ENCODE data around the gene DACT3. TPM values are rescaled to one million over a fixed set of nuclear protein-coding genes. Genes with fewer than 3 reads are reported as not detected.

DACT3 gene
- total RNA-seq, 2 experiments from 2014 or later, result 0.15 to 0.20 TPM

DNA sequence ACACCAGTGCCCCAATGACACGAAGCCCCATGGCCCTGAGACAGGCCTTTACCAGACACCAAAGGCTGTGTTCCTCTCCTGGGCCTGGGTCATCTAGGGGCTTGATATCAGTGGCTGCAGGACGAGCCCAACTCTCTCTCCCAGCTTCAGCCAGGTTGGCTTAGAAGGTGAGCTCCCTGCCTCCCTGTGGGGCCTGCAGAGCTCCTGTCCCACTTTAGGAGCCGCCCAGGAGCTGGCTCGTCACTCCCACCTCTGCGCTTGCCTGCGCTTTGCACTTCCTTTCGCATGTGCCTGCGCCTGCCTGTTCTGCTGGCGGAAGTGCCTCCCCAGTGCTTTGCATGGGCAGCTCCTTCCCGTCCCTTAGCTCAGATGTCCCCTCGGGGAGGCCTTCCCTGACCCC is 55.0 kb downstream of the DACT3 start:
- DNase-seq, result peak; percentile 14
- peaks cover 64% of the 10 kb centered on the region for H3K4me1 Mint-ChIP-seq
- H3K36me3 Mint-ChIP-seq (ENCODE audit: low read depth), result peaks cover 77% of the 10 kb centered on the region
- no peak overlapping the region for H3K27ac Mint-ChIP-seq
- no peak overlapping the region for H3K4me3 Mint-ChIP-seq
- H3K9me3 Mint-ChIP-seq, result no peaks in the 10 kb centered on the region
- ChIA-PET POLR2A (interaction anchor here (1.2 to 1.3 kb wide), 2 partner anchors 11 to 83 kb away, joined by 3 read pairs; no protein-coding TSS in a partner anchor), CTCF (interaction anchor here (1.6 kb wide), 1 partner anchor 56 kb away, joined by 5 read pairs; no protein-coding TSS in a partner anchor)
- H3K27me3 Mint-ChIP-seq, result no peaks in the 10 kb centered on the region

DNA sequence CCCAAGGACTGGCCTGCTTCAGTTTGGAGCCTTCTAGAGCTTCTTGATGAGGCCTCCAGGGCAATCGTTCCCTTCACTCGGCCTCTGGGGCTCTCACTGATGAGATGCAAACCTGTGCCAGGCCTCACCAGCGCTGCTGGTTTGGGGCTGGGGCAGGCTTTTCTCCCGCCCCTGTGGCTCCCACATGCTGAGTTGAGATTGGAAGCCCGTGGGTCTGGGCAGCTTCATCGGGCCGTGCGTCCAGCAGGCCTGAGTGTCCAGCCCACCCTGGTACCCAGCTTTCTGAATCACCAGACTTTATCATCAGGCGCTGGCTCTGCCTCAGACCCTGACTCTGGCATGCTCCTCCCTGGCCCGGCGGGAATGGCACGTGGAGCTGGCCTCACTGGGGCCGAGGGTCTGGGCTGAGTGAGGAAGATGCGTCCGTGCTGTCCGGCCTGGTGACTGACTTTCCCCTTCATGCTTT is 55.6 kb downstream of the DACT3 start:
- Mint-ChIP-seq H3K4me1 (peaks cover 58% of the 10 kb centered on the region), H3K27ac (no peak overlapping the region), H3K27me3 (no peaks in the 10 kb centered on the region), H3K36me3 (ENCODE audit: low read depth) (peaks cover 74% of the 10 kb centered on the region), H3K9me3 (no peaks in the 10 kb centered on the region), H3K4me3 (no peak overlapping the region)
- peak; percentile 12 for DNase-seq
- ChIA-PET POLR2A (interaction anchor here (1.3 kb wide), 1 partner anchor 83 kb away, joined by 3 read pairs; no protein-coding TSS in a partner anchor), CTCF (interaction anchor here (1.6 kb wide), 1 partner anchor 57 kb away, joined by 5 read pairs; no protein-coding TSS in a partner anchor)

DNA sequence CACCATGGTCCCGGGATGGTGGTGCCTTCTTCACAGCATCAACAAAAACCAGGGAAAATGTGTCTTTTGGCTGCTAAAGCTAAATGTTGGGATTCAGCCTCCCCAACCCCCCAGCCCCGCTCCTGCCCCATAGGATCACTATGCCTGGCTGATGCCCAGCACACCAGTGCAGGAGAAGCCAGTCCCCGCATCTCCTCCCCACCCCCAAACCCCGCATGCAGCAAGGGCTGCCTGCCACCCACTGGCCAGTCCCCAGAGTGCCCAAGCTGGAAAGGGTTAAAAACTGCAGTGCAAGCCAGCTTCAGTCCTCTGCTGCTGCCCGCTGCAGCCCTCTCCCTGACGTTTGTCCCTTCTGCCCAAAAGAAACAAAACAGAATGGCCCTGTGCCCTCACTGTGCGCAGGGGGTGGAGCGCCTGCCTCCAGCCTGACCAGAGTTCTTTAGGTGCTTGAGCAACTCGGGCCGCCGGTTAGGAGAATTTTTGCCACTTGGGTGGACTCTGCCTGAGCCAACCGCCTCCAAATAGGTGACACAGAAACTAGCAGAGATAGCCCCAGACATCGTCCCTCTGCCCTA is 56.1 kb downstream of the DACT3 start:
- ChIA-PET POLR2A (interaction anchor here (1.3 kb wide), 1 partner anchor 82 kb away, joined by 3 read pairs; no protein-coding TSS in a partner anchor), CTCF (no interaction called here)
- no peak overlapping the region for H3K27ac Mint-ChIP-seq
- H3K4me1 Mint-ChIP-seq, result peaks cover 59% of the 10 kb centered on the region
- H3K4me3 Mint-ChIP-seq, result no peak overlapping the region
- H3K9me3 Mint-ChIP-seq, result peaks cover under 1% of the 10 kb centered on the region
- H3K27me3 Mint-ChIP-seq, result no peaks in the 10 kb centered on the region
- H3K36me3 Mint-ChIP-seq (ENCODE audit: low read depth), result peaks cover 71% of the 10 kb centered on the region
- peak; percentile 1 for DNase-seq

DNA sequence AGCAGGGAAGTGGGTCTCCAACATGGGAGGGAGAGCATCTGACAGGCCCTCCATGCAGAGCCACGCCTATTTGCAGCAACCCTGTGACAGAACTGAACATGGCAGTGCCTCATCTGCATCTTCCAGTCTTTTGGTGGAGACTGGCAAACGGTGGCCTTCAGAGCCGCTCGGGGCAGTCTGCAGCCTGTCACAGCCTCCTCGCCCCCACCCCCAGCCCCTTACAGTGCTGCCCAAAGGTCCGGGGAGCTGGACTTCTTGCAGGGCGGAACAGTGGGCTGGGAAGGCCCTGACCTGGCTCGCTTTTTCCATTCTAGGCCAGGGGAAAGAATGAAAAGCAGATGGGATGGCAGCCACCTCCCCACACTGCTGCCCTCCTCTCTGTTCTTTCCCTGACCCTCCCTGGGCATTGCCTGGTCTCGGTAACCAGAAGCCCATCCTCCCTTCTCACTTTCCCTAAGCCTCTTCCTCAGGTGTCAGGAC is 57.2 kb downstream of the DACT3 start:
- Mint-ChIP-seq H3K27ac (peak overlapping the region; percentile 100), H3K9me3 (peaks cover 7% of the 10 kb centered on the region), H3K36me3 (ENCODE audit: low read depth) (peaks cover 65% of the 10 kb centered on the region), H3K4me1 (peaks cover 52% of the 10 kb centered on the region), H3K27me3 (peaks cover 2% of the 10 kb centered on the region), H3K4me3 (peak overlapping the region; percentile 100)
- DNase-seq, result peak; percentile 15
- CTCF ChIA-PET, result interaction anchor here (7.5 kb wide), 1 partner anchor 10 kb away, joined by 99 read pairs; no protein-coding TSS in a partner anchor
- POLR2A ChIA-PET, result interaction anchor here (0.8 to 4.3 kb wide), 4 partner anchors 7 to 140 kb away, joined by 3 to 129 read pairs (median 13); partner anchors contain the start of gene DACT3

DNA sequence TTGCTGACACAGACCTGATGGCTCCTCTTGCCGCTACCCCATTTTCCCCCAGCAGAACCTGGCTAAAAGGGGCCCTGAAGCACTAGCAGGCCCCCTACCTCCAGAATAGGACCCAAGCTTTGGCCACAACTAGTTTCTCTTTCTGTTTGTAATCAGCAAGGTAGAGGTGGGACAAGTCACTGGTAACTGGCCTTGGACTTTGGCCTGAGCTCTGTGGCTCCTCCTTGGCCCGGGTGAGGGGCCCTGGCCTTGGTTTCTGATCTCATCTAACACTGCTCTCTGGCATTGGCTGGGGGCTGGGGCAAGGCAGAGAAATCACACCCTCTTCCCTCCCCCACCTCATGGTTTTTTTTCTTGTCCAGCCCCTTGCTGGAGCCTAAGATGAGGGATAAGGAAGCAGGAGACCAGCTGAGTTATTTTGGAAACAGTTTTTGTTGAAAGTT is 57.8 kb downstream of the DACT3 start:
- ChIA-PET POLR2A (interaction anchor here (0.8 to 4.3 kb wide), 6 partner anchors 8 to 181 kb away, joined by 3 to 129 read pairs (median 9); partner anchors contain the start of gene DACT3), CTCF (interaction anchor here (7.5 kb wide), 1 partner anchor 11 kb away, joined by 99 read pairs; no protein-coding TSS in a partner anchor)
- H3K27ac Mint-ChIP-seq, result peak overlapping the region; percentile 100
- no peak for DNase-seq
- H3K4me3 Mint-ChIP-seq, result peak overlapping the region; percentile 100
- H3K27me3 Mint-ChIP-seq, result peaks cover 7% of the 10 kb centered on the region
- H3K4me1 Mint-ChIP-seq, result peaks cover 52% of the 10 kb centered on the region
- H3K9me3 Mint-ChIP-seq, result peaks cover 13% of the 10 kb centered on the region
- H3K36me3 Mint-ChIP-seq (ENCODE audit: low read depth), result peaks cover 66% of the 10 kb centered on the region

DNA sequence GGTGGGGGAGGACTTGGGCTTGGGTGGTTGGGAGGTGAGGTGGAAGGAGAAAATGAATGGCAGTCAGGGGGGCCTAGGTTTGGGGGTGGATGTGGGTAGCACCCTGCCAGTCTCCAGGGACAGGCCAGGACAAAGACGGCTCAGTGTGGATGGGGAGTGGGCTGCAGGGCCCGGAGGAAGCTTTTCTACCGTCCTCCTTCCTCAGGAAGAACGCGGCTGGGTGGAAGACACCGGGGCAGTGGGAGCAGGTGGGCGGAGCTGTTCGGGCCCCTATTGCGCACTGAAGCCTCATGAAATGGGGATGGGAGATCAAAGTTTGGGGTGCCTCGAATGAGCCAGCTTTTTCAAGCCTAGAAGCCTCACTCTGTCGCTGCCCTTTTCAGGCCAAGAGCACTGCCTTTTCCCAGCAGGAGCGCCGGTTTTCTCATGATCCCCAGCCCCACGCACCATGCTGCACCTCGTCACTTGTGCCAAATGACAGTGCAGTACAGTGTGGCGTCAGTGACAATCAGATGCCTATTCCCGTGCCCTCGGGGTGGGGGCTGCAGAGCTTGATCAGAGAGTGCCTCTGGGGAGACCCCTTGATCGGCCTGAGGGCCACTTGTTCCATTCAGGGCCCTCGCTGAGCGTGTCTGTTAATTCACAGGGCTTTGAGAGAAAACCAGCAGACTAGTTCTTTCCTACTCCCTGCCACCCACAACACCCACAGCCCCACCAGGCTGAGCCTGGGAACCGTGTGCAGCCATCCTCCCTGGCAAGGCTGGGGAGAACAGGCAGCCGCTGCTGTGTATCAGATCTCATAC is 58.4 kb downstream of the DACT3 start:
- ChIA-PET POLR2A (interaction anchor here (0.8 to 4.3 kb wide), 18 partner anchors 8 to 506 kb away, joined by 3 to 129 read pairs (median 8); partner anchors contain the start of genes DACT3 and SLC1A5), CTCF (interaction anchor here (0.6 to 7.5 kb wide), 3 partner anchors 8 to 59 kb away, joined by 3 to 99 read pairs (median 22); partner anchors contain the start of gene DACT3)
- H3K27ac Mint-ChIP-seq, result peak overlapping the region; percentile 100
- peaks cover 16% of the 10 kb centered on the region for H3K9me3 Mint-ChIP-seq
- H3K36me3 Mint-ChIP-seq (ENCODE audit: low read depth), result peaks cover 66% of the 10 kb centered on the region
- peaks cover 48% of the 10 kb centered on the region for H3K4me1 Mint-ChIP-seq
- DNase-seq, result peak; percentile 54
- H3K27me3 Mint-ChIP-seq, result peaks cover 11% of the 10 kb centered on the region
- H3K4me3 Mint-ChIP-seq, result peak overlapping the region; percentile 100

DNA sequence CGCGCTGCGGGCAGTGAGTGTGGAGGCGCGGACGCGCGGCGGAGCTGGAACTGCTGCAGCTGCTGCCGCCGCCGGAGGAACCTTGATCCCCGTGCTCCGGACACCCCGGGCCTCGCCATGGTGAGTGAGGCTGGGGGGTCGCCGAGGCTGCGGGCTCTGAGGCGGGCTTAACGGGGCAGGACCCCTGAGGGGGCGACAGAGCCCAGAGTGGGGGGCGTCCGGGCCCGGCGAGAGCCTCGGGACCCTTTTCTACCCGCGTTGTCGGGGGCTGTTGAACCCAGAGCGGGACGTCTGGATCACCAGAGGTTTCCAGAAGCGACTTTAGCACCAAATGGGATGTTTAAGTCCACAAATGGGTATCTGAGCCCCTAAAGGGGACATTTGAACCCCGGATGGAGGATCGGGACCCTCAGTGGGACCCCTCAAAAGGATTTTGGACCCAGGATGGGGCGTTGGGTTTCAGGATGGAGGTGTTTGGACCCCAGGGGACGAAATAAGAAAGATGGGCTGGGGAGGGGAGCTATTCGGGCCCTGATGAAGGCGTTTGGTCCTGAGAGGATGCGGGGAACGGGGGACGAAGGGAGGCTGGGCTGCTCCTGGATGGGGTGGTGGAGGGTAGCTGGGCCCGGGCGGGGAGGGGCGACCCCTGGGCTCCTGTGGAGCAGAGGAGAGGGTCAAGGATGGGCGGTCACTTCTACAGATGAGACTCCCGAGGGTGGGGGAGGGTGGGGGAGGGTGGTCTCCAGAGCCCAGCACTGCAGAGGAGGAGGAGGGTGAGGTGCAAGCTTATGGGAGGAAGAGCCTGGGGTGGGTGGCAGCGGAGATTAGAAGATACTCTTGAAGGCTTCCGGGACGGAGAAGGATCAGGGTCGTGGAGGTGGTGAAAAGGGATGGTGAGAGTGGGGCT is 59.4 kb downstream of the DACT3 start, which contains the start of gene CALM3:
CALM3 (plus strand) TSS at position 13 of the 907 bp plus-strand sequence; CDS start at position 118, 105 bp downstream.
- Mint-ChIP-seq H3K27me3 (peaks cover 12% of the 10 kb centered on the region), H3K4me1 (peaks cover 45% of the 10 kb centered on the region), H3K9me3 (peaks cover 16% of the 10 kb centered on the region), H3K27ac (peak within 1 kb of the TSS; percentile 100), H3K4me3 (peak within 1 kb of the TSS; percentile 100), H3K36me3 (ENCODE audit: low read depth) (peaks cover 56% of the 10 kb centered on the region)
- CTCF ChIA-PET, result interaction anchor here (0.6 to 7.5 kb wide), 9 partner anchors 9 to 149 kb away, joined by 3 to 99 read pairs (median 4); partner anchors contain the start of gene DACT3
- POLR2A ChIA-PET, result interaction anchor here (0.7 to 4.3 kb wide), 30 partner anchors 8 to 1007 kb away, joined by 3 to 129 read pairs (median 5); partner anchors contain the start of genes BICRA, DACT3, FKRP and FOXA3
- no peak for DNase-seq

DNA sequence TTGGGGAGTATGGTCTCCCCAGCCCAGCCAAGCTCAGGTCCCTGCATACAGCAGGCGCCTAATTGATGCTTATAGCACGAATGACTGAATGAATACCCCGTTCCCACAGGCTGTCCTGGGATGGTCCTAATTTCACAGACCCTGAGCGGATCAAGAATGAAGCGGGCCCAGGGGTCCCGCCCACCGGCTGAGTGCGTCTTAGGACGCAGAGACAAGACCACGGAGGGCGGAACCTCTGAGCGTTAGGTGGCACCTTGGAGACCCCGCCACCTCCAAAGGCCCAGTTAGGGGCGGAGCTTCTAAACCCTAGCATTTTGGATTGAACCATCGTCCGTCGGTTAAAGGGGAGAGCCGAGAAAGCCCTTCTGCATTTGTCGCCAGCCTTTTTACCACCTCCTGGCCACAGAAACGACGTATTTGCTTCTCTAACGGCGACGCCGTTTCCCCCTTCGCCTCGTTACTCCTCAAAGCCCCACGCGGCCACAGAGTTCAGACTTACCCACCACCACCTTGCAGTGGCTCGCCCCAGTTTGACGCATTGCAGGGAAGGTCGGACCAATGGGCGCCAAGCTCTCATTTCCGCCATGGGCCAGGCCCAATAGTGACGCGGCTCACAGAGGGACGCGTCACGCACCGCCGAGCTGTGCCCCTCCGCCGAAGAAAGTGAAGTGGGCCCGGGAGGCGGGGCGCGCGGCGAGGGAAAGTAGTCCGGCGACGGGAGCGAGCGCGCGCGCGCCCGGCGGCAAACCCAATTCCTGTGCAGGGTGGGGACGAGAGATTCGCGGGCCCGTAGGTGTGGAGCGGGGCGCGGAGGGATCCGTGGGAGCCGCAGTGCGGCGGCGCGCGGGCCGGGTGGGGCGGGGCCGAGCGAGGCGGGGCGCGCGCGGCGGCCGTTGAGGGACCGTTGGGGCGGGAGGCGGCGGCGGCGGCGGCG is 60.3 kb downstream of the DACT3 start:
- peak overlapping the region; percentile 100 for H3K27ac Mint-ChIP-seq

DNA sequence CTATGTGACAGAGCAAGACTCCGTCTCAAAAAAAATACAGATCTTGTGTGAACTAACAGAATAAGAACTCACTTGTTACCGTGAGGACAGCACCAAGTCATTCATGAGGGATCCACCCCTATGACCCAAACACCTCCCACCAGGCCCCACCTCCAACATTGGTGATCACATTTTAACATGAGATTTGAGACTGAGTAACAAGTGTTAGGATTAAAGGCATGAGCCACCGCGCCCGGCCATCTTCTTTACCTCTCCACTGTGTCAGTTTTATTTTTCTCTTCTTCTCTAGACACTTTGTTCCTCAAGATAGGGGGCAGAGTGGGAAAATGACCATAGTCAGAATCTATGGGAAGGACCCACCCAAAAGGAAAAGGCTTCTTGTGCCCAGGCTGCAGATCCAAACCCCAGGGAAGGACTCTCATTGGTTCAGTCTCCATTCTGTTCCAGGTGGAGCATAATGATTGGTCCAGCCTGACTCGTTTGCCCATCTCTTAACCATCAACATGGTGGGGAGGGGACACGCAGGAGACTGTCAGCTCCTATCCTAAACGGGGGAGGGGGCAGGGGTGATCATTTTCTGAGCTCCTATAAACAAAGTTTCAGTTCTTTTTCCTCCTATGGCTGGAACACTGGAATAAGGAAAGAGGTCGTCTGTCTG is 61.1 kb downstream of the DACT3 start:
- peaks cover 34% of the 10 kb centered on the region for H3K4me1 Mint-ChIP-seq
- peaks cover 40% of the 10 kb centered on the region for H3K36me3 Mint-ChIP-seq (ENCODE audit: low read depth)
- no peak for DNase-seq
- ChIA-PET CTCF (interaction anchor here (0.8 to 7.5 kb wide), 10 partner anchors 14 to 76 kb away, joined by 3 to 99 read pairs (median 4); partner anchors contain the start of gene DACT3), POLR2A (interaction anchor here (0.7 to 4.3 kb wide), 16 partner anchors 8 to 531 kb away, joined by 3 to 129 read pairs (median 8); partner anchors contain the start of genes DACT3 and SAE1)
- peak overlapping the region; percentile 100 for H3K4me3 Mint-ChIP-seq
- peak overlapping the region; percentile 100 for H3K27ac Mint-ChIP-seq
- H3K27me3 Mint-ChIP-seq, result peaks cover 12% of the 10 kb centered on the region
- peaks cover 16% of the 10 kb centered on the region for H3K9me3 Mint-ChIP-seq

More for the DNA sequence above, 60.3 kb downstream of the DACT3 start:
- H3K4me3 Mint-ChIP-seq, result peak overlapping the region; percentile 100
- ChIA-PET CTCF (interaction anchor here (0.9 to 7.5 kb wide), 11 partner anchors 13 to 150 kb away, joined by 3 to 99 read pairs (median 4); partner anchors contain the start of gene DACT3), POLR2A (interaction anchor here (0.7 to 4.3 kb wide), 31 partner anchors 8 to 1008 kb away, joined by 3 to 129 read pairs (median 5); partner anchors contain the start of genes BICRA, DACT3, FKRP and FOXA3)
- H3K36me3 Mint-ChIP-seq (ENCODE audit: low read depth), result peaks cover 48% of the 10 kb centered on the region
- DNase-seq, result peak; percentile 97
- peaks cover 12% of the 10 kb centered on the region for H3K27me3 Mint-ChIP-seq
- peaks cover 38% of the 10 kb centered on the region for H3K4me1 Mint-ChIP-seq
- H3K9me3 Mint-ChIP-seq, result peaks cover 16% of the 10 kb centered on the region

DNA sequence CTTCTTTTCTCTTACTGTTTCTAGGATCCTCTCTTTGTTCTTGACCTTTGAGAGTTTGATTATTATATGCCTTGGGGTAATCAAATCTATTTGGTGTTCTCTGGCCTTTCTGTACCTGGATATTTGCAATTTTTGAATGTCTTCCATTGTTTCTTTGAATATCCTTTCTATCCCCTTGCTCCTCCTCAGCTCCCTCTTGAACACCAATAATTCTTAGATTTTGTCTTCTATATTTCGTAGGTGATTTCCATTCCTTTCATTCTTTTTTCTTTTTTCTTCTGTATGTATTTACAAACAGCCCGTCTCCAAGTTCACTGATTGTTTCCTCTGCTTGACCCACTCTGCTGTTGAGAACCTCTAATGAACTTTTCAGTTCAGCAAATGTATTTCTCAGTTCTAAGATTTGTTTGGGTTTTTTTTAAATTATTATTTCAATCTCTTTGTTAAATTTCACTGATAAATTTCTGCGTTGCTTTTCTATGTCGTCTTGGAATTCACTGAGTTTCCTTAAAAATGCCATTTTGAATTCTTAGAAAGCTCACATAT is 62.5 kb downstream of the DACT3 start:
- H3K4me1 Mint-ChIP-seq, result peaks cover 21% of the 10 kb centered on the region
- peaks cover 12% of the 10 kb centered on the region for H3K27me3 Mint-ChIP-seq
- POLR2A ChIA-PET, result interaction anchor here (1.0 kb wide), 1 partner anchor 13 kb away, joined by 3 read pairs; no protein-coding TSS in a partner anchor
- peaks cover 16% of the 10 kb centered on the region for H3K9me3 Mint-ChIP-seq
- no peak overlapping the region for H3K4me3 Mint-ChIP-seq
- no peak overlapping the region for H3K27ac Mint-ChIP-seq
- CTCF ChIA-PET, result interaction anchor here (1.2 to 7.5 kb wide), 3 partner anchors 16 to 61 kb away, joined by 3 to 99 read pairs (median 3); no protein-coding TSS in a partner anchor
- peaks cover 37% of the 10 kb centered on the region for H3K36me3 Mint-ChIP-seq (ENCODE audit: low read depth)
- DNase-seq, result no peak

Measured in activated CD4-positive, alpha-beta memory T cell treated with anti-CD3 and anti-CD28 coated beads, Interleukin-2, amount 10 ng/mL, durations not matched to agents 7 days and 5 days (primary cell).